Spinal cord (tissue), 10 donors: ENCODE data around the gene NR3C2. TPM values are rescaled to one million over a fixed set of nuclear protein-coding genes. Genes with fewer than 3 reads are reported as not detected.

ENCODE experiments used
- DNase-seq, 6 donors: peaks; one replicate each; pipeline versions ENCODE4 v3.0.0 to v3.0.0-alpha.2; 2013 to 2015; ENCODE audit warnings: low spot score in 6 of 6, low read depth in 4 of 6
- H3K27ac ChIP-seq: one replicate; pipeline ENCODE4 v1.5.1; 2013; ENCODE audit warnings: low read depth, low read length, control low read depth
- H3K27me3 ChIP-seq: one replicate; pipeline ENCODE4 v1.6.1; 2013; ENCODE audit warnings: low read length; ENCODE audit not compliant: control insufficient read depth, insufficient read depth
- H3K36me3 ChIP-seq: one replicate; pipeline ENCODE4 v1.6.1; 2013; ENCODE audit warnings: low read length; ENCODE audit not compliant: control insufficient read depth, insufficient read depth
- H3K4me1 ChIP-seq: one replicate; pipeline ENCODE4 v1.6.1; 2013; ENCODE audit warnings: low read length; ENCODE audit not compliant: control insufficient read depth, insufficient read depth
- H3K4me3 ChIP-seq: one replicate; pipeline ENCODE4 v1.5.1; 2013; ENCODE audit warnings: low read depth, low read length, control low read depth
- H3K9me3 ChIP-seq: one replicate; pipeline ENCODE4 v1.6.1; 2013; ENCODE audit warnings: low read length; ENCODE audit not compliant: control insufficient read depth, insufficient read depth
- WGBS: methylation state at CpG from one replicate; pipeline ENCODE4 v1.1.5; 2013; ENCODE audit warnings: missing lambda C conversion rate; ENCODE audit not compliant: insufficient coverage; 5-methylcytosine and 5-hydroxymethylcytosine counted together
- polyA plus RNA-seq, 2 donors: library from polyadenylated mRNA; unstranded; fragments of 120-200 nt; gene quantifications; one replicate each; pipeline ENCODE4 v1.2.1, GENCODE V29; 2013; ENCODE audit not compliant: insufficient read length in 2 of 2
- total RNA-seq, 2 donors: library from RNA; depleted of rRNA in 1 of 2; stranded (reverse); fragments of 120-200 nt in 1 of 2; fragments of >200 nt in 1 of 2; gene quantifications; one replicate each; pipeline versions ENCODE4 v1.2.3 to v1.2.4, GENCODE V29; 2013 to 2014
- donor health status: healthy.

Gene NR3C2
- total and polyA plus RNA-seq, 4 donors, result 9.2 to 27.0 (median 14.1) TPM

- no peak for DNase-seq
- H3K36me3 ChIP-seq, result no peaks in the 10 kb centered on the region
- no peaks in the 10 kb centered on the region for H3K27me3 ChIP-seq
- no peaks in the 10 kb centered on the region for H3K9me3 ChIP-seq
- no peak overlapping the region for H3K27ac ChIP-seq
- no peak overlapping the region for H3K4me3 ChIP-seq
- peaks cover 13% of the 10 kb centered on the region for H3K4me1 ChIP-seq
Measured at GRCh38 chr4:148286012-148286411, 156.2 kb downstream of the NR3C2 start.

- Histone ChIP-seq H3K4me3 (no peak overlapping the region), H3K36me3 (no peaks in the 10 kb centered on the region), H3K9me3 (no peaks in the 10 kb centered on the region), H3K27ac (no peak overlapping the region), H3K27me3 (no peaks in the 10 kb centered on the region), H3K4me1 (peaks cover 13% of the 10 kb centered on the region)
- DNase-seq, result no peak
- no CpG with 5 or more reads among the region's 4 CpGs for WGBS
Measured at GRCh38 chr4:148283665-148284064, 158.5 kb downstream of the NR3C2 start.

- Histone ChIP-seq H3K4me3 (no peak overlapping the region), H3K36me3 (no peaks in the 10 kb centered on the region), H3K27ac (no peak overlapping the region), H3K27me3 (no peaks in the 10 kb centered on the region), H3K9me3 (no peaks in the 10 kb centered on the region), H3K4me1 (peaks cover 8% of the 10 kb centered on the region)
- DNase-seq, result no peak
- WGBS, result 97% methylated on average over 5 of the region's 9 CpGs
Measured at GRCh38 chr4:148278310-148278709, 163.9 kb downstream of the NR3C2 start.

- H3K27me3 ChIP-seq, result no peaks in the 10 kb centered on the region
- no peak for DNase-seq
- peaks cover 4% of the 10 kb centered on the region for H3K4me1 ChIP-seq
- H3K4me3 ChIP-seq, result no peak overlapping the region
- no peaks in the 10 kb centered on the region for H3K9me3 ChIP-seq
- no peaks in the 10 kb centered on the region for H3K36me3 ChIP-seq
- no peak overlapping the region for H3K27ac ChIP-seq
- no CpG with 5 or more reads among the region's 4 CpGs for WGBS
Measured at GRCh38 chr4:148275266-148275665, 166.9 kb downstream of the NR3C2 start.

- H3K27me3 ChIP-seq, result no peaks in the 10 kb centered on the region
- 58% methylated on average over 3 of the region's 3 CpGs for WGBS
- H3K4me3 ChIP-seq, result no peak overlapping the region
- H3K27ac ChIP-seq, result no peak overlapping the region
- H3K9me3 ChIP-seq, result no peaks in the 10 kb centered on the region
- peaks cover 4% of the 10 kb centered on the region for H3K4me1 ChIP-seq
- peak in 1 of 6 donors; percentile 6 for DNase-seq
- H3K36me3 ChIP-seq, result no peaks in the 10 kb centered on the region
Measured at GRCh38 chr4:148273501-148273986, 168.7 kb downstream of the NR3C2 start.

GRCh38 chr4:148271166-148271565 lies 171.0 kb downstream of the NR3C2 start:
- Histone ChIP-seq H3K9me3 (no peaks in the 10 kb centered on the region), H3K27ac (no peak overlapping the region), H3K4me3 (no peak overlapping the region), H3K36me3 (no peaks in the 10 kb centered on the region), H3K4me1 (peaks cover 4% of the 10 kb centered on the region), H3K27me3 (no peaks in the 10 kb centered on the region)
- WGBS, result no CpG with 5 or more reads among the region's 3 CpGs
- DNase-seq, result no peak

- no peaks in the 10 kb centered on the region for H3K9me3 ChIP-seq
- H3K4me3 ChIP-seq, result no peak overlapping the region
- peaks cover 4% of the 10 kb centered on the region for H3K4me1 ChIP-seq
- 40% methylated on average over 1 of the region's 1 CpG for WGBS
- H3K36me3 ChIP-seq, result no peaks in the 10 kb centered on the region
- no peaks in the 10 kb centered on the region for H3K27me3 ChIP-seq
- H3K27ac ChIP-seq, result no peak overlapping the region
- DNase-seq, result no peak
Measured at GRCh38 chr4:148270630-148271029, 171.6 kb downstream of the NR3C2 start.

GRCh38 chr4:148268835-148269234 lies 173.4 kb downstream of the NR3C2 start:
- no peak overlapping the region for H3K27ac ChIP-seq
- no peaks in the 10 kb centered on the region for H3K36me3 ChIP-seq
- no peak overlapping the region for H3K4me3 ChIP-seq
- H3K4me1 ChIP-seq, result peaks cover 4% of the 10 kb centered on the region
- DNase-seq, result no peak
- no peaks in the 10 kb centered on the region for H3K27me3 ChIP-seq
- no peaks in the 10 kb centered on the region for H3K9me3 ChIP-seq
- WGBS, result no CpG with 5 or more reads among the region's 3 CpGs

- H3K4me3 ChIP-seq, result no peak overlapping the region
- WGBS, result no CpG with 5 or more reads among the region's 2 CpGs
- no peak for DNase-seq
- no peaks in the 10 kb centered on the region for H3K9me3 ChIP-seq
- no peaks in the 10 kb centered on the region for H3K36me3 ChIP-seq
- no peak overlapping the region for H3K27ac ChIP-seq
- H3K4me1 ChIP-seq, result no peaks in the 10 kb centered on the region
- no peaks in the 10 kb centered on the region for H3K27me3 ChIP-seq
Measured at GRCh38 chr4:148266921-148267320, 175.3 kb downstream of the NR3C2 start.

GRCh38 chr4:148266240-148266639 lies 176.0 kb downstream of the NR3C2 start:
- no peaks in the 10 kb centered on the region for H3K27me3 ChIP-seq
- H3K27ac ChIP-seq, result no peak overlapping the region
- DNase-seq, result no peak
- no peaks in the 10 kb centered on the region for H3K9me3 ChIP-seq
- WGBS, result 96% methylated on average over 7 of the region's 7 CpGs
- no peak overlapping the region for H3K4me3 ChIP-seq
- H3K36me3 ChIP-seq, result no peaks in the 10 kb centered on the region
- no peaks in the 10 kb centered on the region for H3K4me1 ChIP-seq
